SK-N-SH treated with all-trans-retinoic acid at 6 μM for 48 hours (cell line): ENCODE results near the gene LSM7.

Source experiments
- ATAC-seq: fragments of 200-7000 bp; cut with Tn5 transposase; 3 replicates; pipeline ENCODE4 v1.9.1; 2020; ENCODE audit warnings: mild to moderate bottlenecking, moderate library complexity
- ARNTL ChIP-seq: fragments of 450-650 bp; formaldehyde crosslinking; IDR thresholded peaks from 2 replicates; pipeline ENCODE4 v1.5.0; 2020; ENCODE audit warnings: low read depth, mild to moderate bottlenecking, moderate library complexity, borderline replicate concordance
- CSDC2 ChIP-seq: fragments of 250-450 bp; sonication (Bioruptor Pico); IDR thresholded peaks from 2 replicates; pipeline ENCODE4 v1.5.0; 2020; ENCODE audit warnings: mild to moderate bottlenecking, moderate library complexity
- CSRNP3 ChIP-seq: fragments of 250-450 bp; sonication (Bioruptor Pico); IDR thresholded peaks from 2 replicates; pipeline ENCODE4 v1.5.1; 2021; ENCODE audit warnings: mild to moderate bottlenecking, moderate library complexity
- ESRRG ChIP-seq: fragments of 250-450 bp; sonication (Bioruptor Pico); IDR thresholded peaks from 2 replicates; pipeline ENCODE4 v1.6.1; 2021; ENCODE audit warnings: mild to moderate bottlenecking
- GLIS3 ChIP-seq: fragments of 250-450 bp; sonication (Bioruptor Pico); IDR thresholded peaks from 2 replicates; pipeline ENCODE4 v1.5.0; 2020; ENCODE audit warnings: mild to moderate bottlenecking, moderate library complexity
- ISL1 ChIP-seq: fragments of 250-450 bp; sonication (Bioruptor Pico); IDR thresholded peaks from 2 replicates; pipeline ENCODE4 v2.1.2; 2022; ENCODE audit warnings: mild to moderate bottlenecking, moderate library complexity
- OSR1 ChIP-seq: fragments of 250-450 bp; sonication (Bioruptor Pico); IDR thresholded peaks from 2 replicates; pipeline ENCODE4 v1.8.0; 2022; ENCODE audit warnings: moderate library complexity, mild to moderate bottlenecking, inconsistent platforms
- PATZ1 ChIP-seq: fragments of 250-450 bp; sonication (Bioruptor Pico); IDR thresholded peaks from 2 replicates; pipeline ENCODE4 v1.8.0; 2020; ENCODE audit warnings: mild to moderate bottlenecking, moderate library complexity, borderline replicate concordance
- POU6F1 ChIP-seq: fragments of 250-450 bp; sonication (Bioruptor Pico); IDR thresholded peaks from 2 replicates; pipeline ENCODE4 v1.8.0; 2021; ENCODE audit warnings: low read depth, mild to moderate bottlenecking, moderate library complexity, borderline replicate concordance
- PPARA ChIP-seq: fragments of 250-450 bp; sonication (Bioruptor Pico); IDR thresholded peaks from 2 replicates; pipeline ENCODE4 v1.5.0; 2020; ENCODE audit warnings: mild to moderate bottlenecking, borderline replicate concordance
- RARB ChIP-seq: fragments of 250-450 bp; sonication (Bioruptor Pico); IDR thresholded peaks from 2 replicates; pipeline ENCODE4 v1.8.0; 2021; ENCODE audit warnings: mild to moderate bottlenecking, moderate library complexity
- SNAI2 ChIP-seq: fragments of 250-450 bp; sonication (Bioruptor Pico); IDR thresholded peaks from 2 replicates; pipeline ENCODE4 v1.5.0; 2020; ENCODE audit warnings: mild to moderate bottlenecking, moderate library complexity
- TCF4 ChIP-seq: fragments of 250-450 bp; sonication (Bioruptor Pico); IDR thresholded peaks from 2 replicates; pipeline ENCODE4 v1.8.0; 2021; ENCODE audit warnings: mild to moderate bottlenecking, moderate library complexity, borderline replicate concordance
- TOX ChIP-seq: fragments of 250-450 bp; sonication (Bioruptor Pico); IDR thresholded peaks from 2 replicates; pipeline ENCODE4 v1.8.0; 2021; ENCODE audit warnings: mild to moderate bottlenecking, moderate library complexity, borderline replicate concordance
- ZC3H10 ChIP-seq: fragments of 250-450 bp; sonication (Bioruptor Pico); IDR thresholded peaks from 2 replicates; pipeline ENCODE4 v1.5.1; 2021; ENCODE audit warnings: mild to moderate bottlenecking, moderate library complexity
- ZFP3 ChIP-seq: fragments of 250-450 bp; sonication (Bioruptor Pico); IDR thresholded peaks from 2 replicates; pipeline ENCODE4 v1.5.0; 2020; ENCODE audit warnings: mild to moderate bottlenecking, moderate library complexity
- ZFP30 ChIP-seq: fragments of 450-650 bp; formaldehyde crosslinking; IDR thresholded peaks from 2 replicates; pipeline ENCODE4 v1.5.0; 2022; ENCODE audit warnings: mild to moderate bottlenecking, moderate library complexity
- ZNF565 ChIP-seq: fragments of 450-650 bp; formaldehyde crosslinking; conservative IDR thresholded peaks from 2 replicates; pipeline ENCODE4 v1.5.0; 2020; ENCODE audit warnings: low read depth, mild to moderate bottlenecking, moderate library complexity
- ZNF70 ChIP-seq: fragments of 450-650 bp; formaldehyde crosslinking; IDR thresholded peaks from 2 replicates; pipeline ENCODE4 v1.5.0; 2020; ENCODE audit warnings: mild to moderate bottlenecking, moderate library complexity
- ZNF8 ChIP-seq: fragments of 450-650 bp; formaldehyde crosslinking; IDR thresholded peaks from 2 replicates; pipeline ENCODE4 v1.5.0; 2020; ENCODE audit warnings: mild to moderate bottlenecking, moderate library complexity
- TF ChIP-seq, protein P1 (sequence below): fragments of 250-450 bp; sonication (Bioruptor Pico); IDR thresholded peaks from 2 replicates; pipeline ENCODE4 v1.5.1; 2020; ENCODE audit warnings: low read depth, mild to moderate bottlenecking, moderate library complexity

LSM7 gene

GRCh38 chr19:2330632-2331284 is 2.4 kb upstream of the LSM7 start (continued):
- TF ChIP-seq PATZ1 (no peak), ZNF565 (CRISPR knock-in tag) (no peak), SNAI2 (CRISPR knock-in tag) (no peak), ZFP3 (no peak)

- ATAC-seq, result no peak
- TF ChIP-seq CSDC2 (CRISPR knock-in tag) (no peak), ZFP30 (CRISPR knock-in tag) (no peak), SNAI2 (CRISPR knock-in tag) (no peak), OSR1 (CRISPR knock-in tag) (no peak), POU6F1 (CRISPR knock-in tag) (no peak), ZFP3 (no peak), ZNF70 (CRISPR knock-in tag) (no peak), GLIS3 (CRISPR knock-in tag) (no peak), ISL1 (CRISPR knock-in tag) (no peak), TOX (CRISPR knock-in tag) (no peak), ESRRG (CRISPR knock-in tag) (no peak), ZNF565 (CRISPR knock-in tag) (no peak), PATZ1 (no peak), ARNTL (CRISPR knock-in tag) (no peak), CSRNP3 (CRISPR knock-in tag) (no peak), RARB (CRISPR knock-in tag) (no peak), TCF4 (CRISPR knock-in tag) (no peak)
- TF ChIP-seq, protein P1, sequence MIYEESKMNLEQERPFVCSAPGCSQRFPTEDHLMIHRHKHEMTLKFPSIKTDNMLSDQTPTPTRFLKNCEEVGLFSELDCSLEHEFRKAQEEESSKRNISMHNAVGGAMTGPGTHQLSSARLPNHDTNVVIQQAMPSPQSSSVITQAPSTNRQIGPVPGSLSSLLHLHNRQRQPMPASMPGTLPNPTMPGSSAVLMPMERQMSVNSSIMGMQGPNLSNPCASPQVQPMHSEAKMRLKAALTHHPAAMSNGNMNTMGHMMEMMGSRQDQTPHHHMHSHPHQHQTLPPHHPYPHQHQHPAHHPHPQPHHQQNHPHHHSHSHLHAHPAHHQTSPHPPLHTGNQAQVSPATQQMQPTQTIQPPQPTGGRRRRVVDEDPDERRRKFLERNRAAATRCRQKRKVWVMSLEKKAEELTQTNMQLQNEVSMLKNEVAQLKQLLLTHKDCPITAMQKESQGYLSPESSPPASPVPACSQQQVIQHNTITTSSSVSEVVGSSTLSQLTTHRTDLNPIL, result no peak
Observed at GRCh38 chr19:2330255-2330631, 1.9 kb upstream of the LSM7 start.

- no peak for ATAC-seq
- TF ChIP-seq ISL1 (CRISPR knock-in tag), result no peak
- no peak for TF ChIP-seq OSR1 (CRISPR knock-in tag)
- TF ChIP-seq, protein P1, result no peak
- TF ChIP-seq ZNF8 (CRISPR knock-in tag), result no peak
- TF ChIP-seq POU6F1 (CRISPR knock-in tag), result no peak
- no peak for TF ChIP-seq PPARA (CRISPR knock-in tag)
- TF ChIP-seq ZFP3, result no peak
- TF ChIP-seq SNAI2 (CRISPR knock-in tag), result no peak
- no peak for TF ChIP-seq GLIS3 (CRISPR knock-in tag)
- no peak for TF ChIP-seq ZC3H10 (CRISPR knock-in tag)
- TF ChIP-seq CSDC2 (CRISPR knock-in tag), result no peak
- TF ChIP-seq RARB (CRISPR knock-in tag), result no peak
Observed at GRCh38 chr19:2329501-2329916, 1.1 kb upstream of the LSM7 start.
